SU-DHL-6 (cell line): ENCODE measurements around the gene FFAR4.

Experiments used
- H2AFZ ChIP-seq: fragments of 200-600 bp; sonication (generic); 2 replicates; pipeline ENCODE4 v1.6.1; 2014; ENCODE audit warnings: low read depth, mild to moderate bottlenecking, moderate library complexity, mixed read lengths, antibody characterized with exemption, low read length; ENCODE audit not compliant: severe bottlenecking
- H3F3A ChIP-seq: fragments of 200-600 bp; shearing (Covaris generic); 2 replicates; pipeline ENCODE4 v1.6.0; 2016; ENCODE audit warnings: antibody characterized with exemption, mild to moderate bottlenecking; ENCODE audit not compliant: insufficient read depth
- H3K27ac ChIP-seq: fragments of 200-600 bp; sonication (generic); 2 replicates; pipeline ENCODE4 v1.5.1; 2016; ENCODE audit warnings: low read depth, mild to moderate bottlenecking, low read length, moderate library complexity, mixed read lengths
- H3K27me3 ChIP-seq: fragments of 200-600 bp; sonication (generic), shearing (Covaris generic); 2 replicates; pipeline ENCODE4 v1.6.0; 2014; ENCODE audit warnings: mild to moderate bottlenecking, low read length
- H3K36me3 ChIP-seq: fragments of 200-600 bp; sonication (generic); 2 replicates; pipeline ENCODE4 v1.6.1; 2014; ENCODE audit warnings: mild to moderate bottlenecking, low read length, mixed read lengths
- H3K4me2 ChIP-seq: fragments of 300-600, 200-600 bp; shearing (Covaris generic), sonication (generic); 2 replicates; pipeline ENCODE4 v1.6.0; 2014; ENCODE audit warnings: low read length, low read depth, mild to moderate bottlenecking; ENCODE audit not compliant: poor library complexity, severe bottlenecking
- H3K4me3 ChIP-seq: fragments of 200-600 bp; sonication (generic); 2 replicates; pipeline ENCODE4 v1.5.1; 2014; ENCODE audit warnings: antibody characterized with exemption, low read length, mild to moderate bottlenecking, mixed read lengths; ENCODE audit not compliant: insufficient read depth, poor library complexity, severe bottlenecking
- H3K79me2 ChIP-seq: fragments of 200-600 bp; sonication (generic); 2 replicates; pipeline ENCODE4 v1.6.1; 2014; ENCODE audit warnings: mild to moderate bottlenecking, low read length, moderate library complexity; ENCODE audit not compliant: insufficient read depth
- H3K9ac ChIP-seq: fragments of 200-600 bp; sonication (generic); 2 replicates; pipeline ENCODE4 v1.7.0; 2014; ENCODE audit warnings: mild to moderate bottlenecking, low read length
- H3K9me2 ChIP-seq: fragments of 200-600 bp; sonication (generic); replicated peaks from 2 replicates; pipeline ENCODE4 v1.6.1; 2014; ENCODE audit warnings: low read length; ENCODE audit not compliant: insufficient read depth
- H3K9me3 ChIP-seq: fragments of 200-600 bp; sonication (generic); 2 replicates; pipeline ENCODE4 v1.6.1; 2014; ENCODE audit warnings: low read length, mixed read lengths; ENCODE audit not compliant: insufficient read depth
- H4K20me1 ChIP-seq: fragments of 200-600 bp; sonication (generic); 2 replicates; pipeline ENCODE4 v1.6.1; 2014; ENCODE audit warnings: low read depth, mild to moderate bottlenecking, antibody characterized with exemption, low read length, moderate library complexity, mixed read lengths
- CTCF ChIP-seq: fragments of 200-600 bp; sonication (generic); IDR thresholded peaks from one replicate; pipeline ENCODE4 v1.5.1; 2017; ENCODE audit warnings: antibody characterized with exemption, mild to moderate bottlenecking, low read length, moderate library complexity; ENCODE audit not compliant: insufficient read depth, poor library complexity, severe bottlenecking
- EZH2phosphoT487 ChIP-seq: fragments of 200-600 bp; sonication (generic), shearing (Covaris generic); conservative IDR thresholded peaks from 2 replicates; pipeline ENCODE4 v1.6.1; 2018; ENCODE audit warnings: mild to moderate bottlenecking, antibody characterized with exemption, low read length, moderate library complexity, mixed read lengths

The FFAR4 gene

DNA sequence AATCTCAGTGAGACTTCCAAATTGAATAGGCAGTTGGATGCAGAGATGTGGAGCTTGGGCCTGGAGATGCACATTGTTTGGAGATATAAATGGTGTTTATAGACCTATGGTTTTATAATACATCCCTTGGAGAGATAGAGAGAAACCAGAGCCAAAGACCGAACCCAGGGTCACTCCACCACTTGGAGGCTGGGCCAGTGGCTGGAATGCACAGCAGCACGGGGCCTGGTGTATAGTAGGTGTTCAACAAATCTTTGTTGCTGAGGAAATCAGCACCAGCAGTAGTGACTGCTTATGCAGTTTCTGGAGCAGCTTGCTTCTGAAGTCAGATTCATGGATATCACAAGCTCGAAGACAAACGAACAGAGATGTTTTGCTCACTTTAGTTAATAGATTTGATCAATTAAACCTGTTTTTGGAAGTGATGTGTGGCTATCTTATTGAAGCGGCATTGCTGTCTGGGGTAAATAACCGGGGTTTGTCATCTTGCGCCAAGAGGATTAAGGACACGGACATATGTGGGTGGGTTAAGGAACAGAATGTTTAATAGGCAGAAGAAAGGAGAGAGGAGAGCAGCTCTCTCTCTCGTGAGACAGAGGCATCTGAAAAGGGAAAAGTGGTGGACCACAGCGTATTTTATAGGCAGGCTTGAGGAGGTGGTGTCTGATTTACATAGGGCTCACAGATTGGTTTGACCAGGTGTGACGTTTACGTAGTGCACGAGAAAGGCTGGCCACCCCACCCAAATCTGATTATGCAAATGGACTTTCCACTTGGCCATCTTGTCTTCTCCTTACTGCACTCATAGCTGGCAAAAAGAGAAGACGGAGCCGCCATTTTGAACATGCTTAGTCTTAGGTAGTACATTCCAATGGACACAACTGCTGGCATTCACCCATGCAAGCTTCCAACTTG, 23.4 kb downstream of the FFAR4 start:
- no peak overlapping the region for H3K9ac ChIP-seq
- no peaks in the 10 kb centered on the region for H3F3A ChIP-seq
- no peak overlapping the region for H3K27ac ChIP-seq
- no peaks in the 10 kb centered on the region for H3K9me2 ChIP-seq
- no peak overlapping the region for H2AFZ ChIP-seq
- H3K79me2 ChIP-seq: no peaks in the 10 kb centered on the region
- H4K20me1 ChIP-seq: no peaks in the 10 kb centered on the region
- H3K4me3 ChIP-seq: no peak overlapping the region
- no peaks in the 10 kb centered on the region for H3K27me3 ChIP-seq
- TF ChIP-seq EZH2phosphoT487 (no peak), CTCF (no peak)
- no peaks in the 10 kb centered on the region for H3K9me3 ChIP-seq
- no peaks in the 10 kb centered on the region for H3K36me3 ChIP-seq
- H3K4me2 ChIP-seq: no peak overlapping the region

DNA sequence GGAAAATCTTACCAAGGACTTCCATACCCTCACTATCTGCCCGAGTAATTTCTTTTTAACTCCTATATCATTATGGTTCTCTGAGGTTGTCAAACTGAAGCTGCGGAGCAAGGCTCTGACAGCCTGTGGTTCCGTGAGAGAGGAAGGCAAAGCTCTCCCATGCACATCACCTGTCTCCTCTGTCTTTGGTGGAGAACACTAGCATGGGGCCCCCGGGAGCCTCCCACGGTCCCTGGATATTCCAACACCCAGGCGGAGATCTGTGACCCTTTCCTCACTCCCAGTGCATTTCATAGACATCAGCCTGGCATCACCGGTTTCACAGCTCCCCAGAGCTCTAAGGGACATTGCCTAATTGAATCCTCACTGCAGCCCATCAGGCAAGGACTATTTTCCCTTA, 24.2 kb downstream of the FFAR4 start:
- Histone ChIP-seq H2AFZ (no peak overlapping the region), H3K27ac (no peak overlapping the region), H3K36me3 (no peaks in the 10 kb centered on the region), H3K9me2 (no peaks in the 10 kb centered on the region), H4K20me1 (no peaks in the 10 kb centered on the region), H3K4me2 (no peak overlapping the region), H3F3A (no peaks in the 10 kb centered on the region), H3K27me3 (no peaks in the 10 kb centered on the region), H3K9ac (no peak overlapping the region), H3K79me2 (no peaks in the 10 kb centered on the region), H3K4me3 (no peak overlapping the region), H3K9me3 (no peaks in the 10 kb centered on the region)
- TF ChIP-seq CTCF: no peak
- TF ChIP-seq EZH2phosphoT487: no peak

DNA sequence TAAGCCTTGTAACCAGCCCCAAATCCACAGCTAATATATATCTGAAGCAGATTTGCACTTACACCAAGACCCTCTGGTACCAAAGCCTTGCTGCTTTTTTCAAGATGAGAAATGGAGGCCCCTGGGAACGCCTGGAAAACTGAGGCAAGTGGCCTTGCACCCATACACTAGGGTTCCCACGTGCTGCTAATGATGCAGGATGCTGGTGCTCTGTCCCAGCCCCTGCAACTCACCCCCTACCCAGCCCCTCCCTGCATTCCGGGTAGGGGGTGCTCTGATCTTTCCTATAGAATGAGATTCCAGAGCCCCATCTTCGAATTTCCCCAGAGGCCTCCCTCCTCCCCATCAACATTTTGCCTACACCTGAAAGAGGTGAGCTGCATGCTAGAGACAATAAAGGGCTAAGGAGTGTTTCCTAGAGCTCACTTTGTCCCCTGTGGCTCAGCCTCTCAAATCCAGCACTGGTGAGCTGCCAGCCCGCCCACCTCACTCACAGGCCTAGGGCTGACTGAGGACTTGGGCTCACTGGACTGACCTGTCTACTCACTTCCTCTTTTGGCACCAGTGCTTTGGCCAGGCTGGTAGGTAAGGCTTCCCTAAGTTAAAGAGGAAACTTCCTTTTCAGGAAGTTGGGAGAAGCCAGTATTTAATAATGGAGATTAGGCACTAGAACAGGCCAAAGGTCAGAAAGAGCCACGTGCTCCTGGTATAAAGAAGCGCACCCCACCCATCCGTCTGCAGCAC, 24.8 kb downstream of the FFAR4 start:
- Histone ChIP-seq H3K79me2 (no peaks in the 10 kb centered on the region), H3F3A (no peaks in the 10 kb centered on the region), H3K27ac (no peak overlapping the region), H3K9me3 (no peaks in the 10 kb centered on the region), H3K4me3 (no peak overlapping the region), H3K27me3 (no peaks in the 10 kb centered on the region), H2AFZ (no peak overlapping the region), H3K9ac (no peak overlapping the region), H3K4me2 (no peak overlapping the region), H3K36me3 (no peaks in the 10 kb centered on the region), H4K20me1 (no peaks in the 10 kb centered on the region), H3K9me2 (no peaks in the 10 kb centered on the region)
- TF ChIP-seq CTCF (no peak), EZH2phosphoT487 (no peak)
